ENCODE data around the gene WDFY2.
A peak's percentile ranks its signal among the peaks of the same experiment; 100 is the strongest.

WDFY2 gene

GRCh38 chr13:51807041-51807440 lies 222.8 kb downstream of the WDFY2 start:
- Histone ChIP-seq H3K27ac (peak overlapping the region in 1 of 2 donors; percentile 11), H3K36me3 (no peaks in the 10 kb centered on the region), H3K4me1 (peaks cover 0 to 37% (median 26%) of the 10 kb centered on the region in 4 donors), H3K4me3 (no peak overlapping the region), H3K9me3 (no peaks in the 10 kb centered on the region), H3K27me3 (no peaks in the 10 kb centered on the region)
- intact Hi-C loops (cut with DNase I; ENCODE audit: low total_unique reads), result loop anchor here (10.0 kb wide), 5 partner anchors 208 to 848 kb away; partner anchors contain the start of genes ALG11, ATP7B, CKAP2 and FAM124A
- DNase-seq, result no peak
- no peak for TF ChIP-seq CTCF (IDR thresholded peaks at IDR 0.05)

- Histone ChIP-seq H3K4me1 (peaks cover 0 to 22% (median 13%) of the 10 kb centered on the region in 4 donors), H3K27me3 (no peaks in the 10 kb centered on the region), H3K9me3 (no peaks in the 10 kb centered on the region), H3K36me3 (no peaks in the 10 kb centered on the region), H3K27ac (no peak overlapping the region), H3K4me3 (no peak overlapping the region)
- no peak for TF ChIP-seq CTCF (IDR thresholded peaks at IDR 0.05)
- no peak for DNase-seq
- intact Hi-C loops (cut with DNase I; ENCODE audit: low total_unique reads), result loop anchor here (10.0 kb wide), 5 partner anchors 206 to 846 kb away; partner anchors contain the start of genes ALG11, ATP7B, CKAP2 and FAM124A
Measured at GRCh38 chr13:51808811-51809210, 224.5 kb downstream of the WDFY2 start.

- intact Hi-C loops (cut with DNase I; ENCODE audit: low total_unique reads), result no loop called here
- TF ChIP-seq CTCF (IDR thresholded peaks at IDR 0.05), result no peak
- no peak overlapping the region for H3K27ac ChIP-seq
- no peaks in the 10 kb centered on the region for H3K27me3 ChIP-seq
- no peak for DNase-seq
- no peak overlapping the region for H3K4me3 ChIP-seq
- no peaks in the 10 kb centered on the region for H3K36me3 ChIP-seq
- no peaks in the 10 kb centered on the region for H3K9me3 ChIP-seq
- H3K4me1 ChIP-seq, result peaks cover 0 to 21% (median 6%) of the 10 kb centered on the region in 4 donors
Measured at GRCh38 chr13:51811046-51811445, 226.8 kb downstream of the WDFY2 start.

GRCh38 chr13:51811920-51812451 lies 227.7 kb downstream of the WDFY2 start:
- no peak overlapping the region for H3K27ac ChIP-seq
- H3K9me3 ChIP-seq, result no peaks in the 10 kb centered on the region
- H3K36me3 ChIP-seq, result no peaks in the 10 kb centered on the region
- peaks cover 0 to 13% (median 3%) of the 10 kb centered on the region in 4 donors for H3K4me1 ChIP-seq
- intact Hi-C loops (cut with DNase I; ENCODE audit: low total_unique reads), result no loop called here
- H3K4me3 ChIP-seq, result no peak overlapping the region
- peak in 1 of 2 donors; percentile 46 for DNase-seq
- no peaks in the 10 kb centered on the region for H3K27me3 ChIP-seq
- no peak for TF ChIP-seq CTCF (IDR thresholded peaks at IDR 0.05)

- H3K9me3 ChIP-seq, result no peaks in the 10 kb centered on the region
- TF ChIP-seq CTCF (IDR thresholded peaks at IDR 0.05), result no peak
- intact Hi-C loops (cut with DNase I; ENCODE audit: low total_unique reads), result no loop called here
- no peak for DNase-seq
- H3K4me3 ChIP-seq, result no peak overlapping the region
- H3K4me1 ChIP-seq, result peaks cover 0 to 15% (median 7%) of the 10 kb centered on the region in 4 donors
- H3K36me3 ChIP-seq, result no peaks in the 10 kb centered on the region
- no peak overlapping the region for H3K27ac ChIP-seq
- H3K27me3 ChIP-seq, result no peaks in the 10 kb centered on the region
Measured at GRCh38 chr13:51814071-51814470, 229.8 kb downstream of the WDFY2 start.

Measured in tibial artery (tissue), 4 donors.